Fibroblast of mammary gland (primary cell): Measurements from ENCODE around the gene PHF12.
"Not testable (repeated sequence)": the region's sequence is repeated elsewhere in the genome, so short reads cannot be mapped to it uniquely, and the experiment has no call there.

Experiments used
- DNase-seq: peaks from one replicate; pipeline ENCODE4 v3.0.0-alpha.2; 2010; ENCODE audit warnings: low read depth
- H3K4me3 ChIP-seq: 2 replicates; pipeline ENCODE4 v1.5.1; 2011; ENCODE audit warnings: low read depth, mild to moderate bottlenecking, low read length, moderate library complexity; ENCODE audit not compliant: control insufficient read depth
- TF ChIP-seq, protein P1 (sequence below): conservative IDR thresholded peaks from 2 replicates; pipeline ENCODE4 v1.5.1; 2011; ENCODE audit warnings: low read depth, low read length, inconsistent platforms; ENCODE audit not compliant: control insufficient read depth, insufficient read depth

The PHF12 gene

DNA sequence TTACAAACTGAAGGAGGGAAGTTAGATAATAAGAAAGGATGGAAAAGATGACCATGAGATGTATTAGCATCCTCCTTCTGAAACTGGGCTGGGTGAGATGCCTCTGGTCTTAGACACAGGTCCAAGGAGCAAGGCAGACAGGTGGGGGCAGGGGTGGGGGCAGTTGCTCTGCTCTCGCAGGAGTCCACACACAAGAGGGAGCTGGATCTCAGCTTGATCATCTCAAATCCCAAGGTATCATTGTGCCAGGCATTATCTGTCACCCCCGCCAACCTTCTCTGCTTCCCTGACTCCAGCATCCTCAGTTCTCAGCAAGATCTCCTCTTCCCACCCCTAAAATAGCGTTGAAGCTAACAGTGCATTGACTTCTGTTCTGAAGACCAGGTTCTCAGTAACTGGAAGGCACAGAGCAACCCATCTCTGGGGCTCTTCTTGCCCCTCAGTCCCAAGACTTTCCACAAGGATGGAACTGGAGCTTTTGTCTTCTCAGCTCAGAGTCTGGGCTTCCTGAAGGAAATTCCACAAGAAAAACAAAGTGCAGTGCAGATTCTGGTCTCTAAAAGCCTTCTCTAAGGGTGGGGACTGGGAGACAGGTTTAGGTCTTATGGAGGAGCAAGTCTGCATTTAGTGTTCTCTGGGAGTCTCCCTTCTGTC is 55.4 kb downstream of the PHF12 start:
- no peak overlapping the region for H3K4me3 ChIP-seq
- no peak for DNase-seq

DNA sequence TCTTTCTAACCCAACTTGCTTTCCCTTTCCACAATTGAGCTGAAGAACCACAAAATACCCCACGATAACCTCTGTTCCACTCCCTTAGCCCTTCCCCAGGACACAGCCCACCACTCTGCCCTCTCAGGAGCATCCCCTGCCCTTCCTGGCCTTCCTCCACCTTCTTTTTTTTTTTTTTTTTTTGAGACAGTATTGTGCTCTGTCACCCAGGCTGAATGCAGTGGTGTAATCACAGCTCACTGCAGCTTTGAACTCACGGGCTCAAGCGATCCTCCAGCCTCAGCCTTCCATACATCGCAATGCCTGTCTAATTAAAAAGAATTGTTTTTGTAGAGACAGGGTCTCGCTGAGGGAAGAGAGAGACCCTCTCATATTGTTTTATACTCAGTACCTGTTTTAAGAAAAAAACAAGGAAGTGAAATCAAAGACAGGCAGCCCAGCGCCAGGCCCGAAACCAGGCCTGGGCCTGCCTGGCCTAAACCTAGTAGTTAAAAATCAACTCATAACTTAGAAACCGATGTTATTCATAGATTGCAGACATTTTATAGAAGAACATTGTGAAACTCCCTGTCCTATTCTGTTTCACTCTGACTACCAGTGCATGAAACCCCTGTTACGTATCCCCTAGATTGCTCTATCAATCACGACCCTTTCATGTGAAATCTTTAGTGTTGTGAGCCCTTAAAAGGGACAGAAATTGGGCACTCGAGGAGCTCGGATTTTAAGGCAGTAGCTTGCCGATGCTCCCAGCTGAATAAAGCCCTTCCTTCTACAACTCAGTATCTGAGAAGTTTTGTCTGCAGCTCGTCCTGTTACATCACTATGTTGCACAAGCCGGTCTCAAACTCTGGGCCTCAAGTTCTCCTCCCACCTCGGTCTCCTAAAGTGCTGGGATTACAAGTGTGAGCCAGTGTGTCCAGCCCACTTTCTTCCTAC is 57.8 kb downstream of the PHF12 start:
- not testable (repeated sequence) for H3K4me3 ChIP-seq, DNase-seq

More for the DNA sequence above, 55.4 kb downstream of the PHF12 start:
- TF ChIP-seq, protein P1, sequence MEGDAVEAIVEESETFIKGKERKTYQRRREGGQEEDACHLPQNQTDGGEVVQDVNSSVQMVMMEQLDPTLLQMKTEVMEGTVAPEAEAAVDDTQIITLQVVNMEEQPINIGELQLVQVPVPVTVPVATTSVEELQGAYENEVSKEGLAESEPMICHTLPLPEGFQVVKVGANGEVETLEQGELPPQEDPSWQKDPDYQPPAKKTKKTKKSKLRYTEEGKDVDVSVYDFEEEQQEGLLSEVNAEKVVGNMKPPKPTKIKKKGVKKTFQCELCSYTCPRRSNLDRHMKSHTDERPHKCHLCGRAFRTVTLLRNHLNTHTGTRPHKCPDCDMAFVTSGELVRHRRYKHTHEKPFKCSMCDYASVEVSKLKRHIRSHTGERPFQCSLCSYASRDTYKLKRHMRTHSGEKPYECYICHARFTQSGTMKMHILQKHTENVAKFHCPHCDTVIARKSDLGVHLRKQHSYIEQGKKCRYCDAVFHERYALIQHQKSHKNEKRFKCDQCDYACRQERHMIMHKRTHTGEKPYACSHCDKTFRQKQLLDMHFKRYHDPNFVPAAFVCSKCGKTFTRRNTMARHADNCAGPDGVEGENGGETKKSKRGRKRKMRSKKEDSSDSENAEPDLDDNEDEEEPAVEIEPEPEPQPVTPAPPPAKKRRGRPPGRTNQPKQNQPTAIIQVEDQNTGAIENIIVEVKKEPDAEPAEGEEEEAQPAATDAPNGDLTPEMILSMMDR: no peak

DNA sequence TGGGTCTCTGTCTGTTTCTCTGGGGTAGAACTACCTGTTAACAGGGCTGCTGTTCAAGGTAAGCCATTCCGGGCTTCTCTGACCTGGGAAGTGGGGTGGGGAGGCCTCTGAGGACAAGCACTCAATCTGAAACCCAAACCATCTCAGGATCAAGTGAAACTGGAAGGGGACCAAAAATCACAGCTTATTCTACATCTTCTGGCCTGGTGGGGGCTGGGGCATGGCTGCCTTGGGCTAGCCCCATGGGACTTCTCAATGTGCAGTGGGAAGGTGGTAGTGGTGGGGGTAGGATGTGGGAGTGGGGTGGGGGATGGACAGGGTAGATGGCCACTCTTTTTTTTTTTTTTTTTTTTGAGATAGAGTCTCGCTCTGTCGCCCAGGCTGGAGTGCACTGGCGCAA is 59.3 kb downstream of the PHF12 start:
- DNase-seq: no peak
- H3K4me3 ChIP-seq: no peak overlapping the region
- TF ChIP-seq, protein P1: no peak

DNA sequence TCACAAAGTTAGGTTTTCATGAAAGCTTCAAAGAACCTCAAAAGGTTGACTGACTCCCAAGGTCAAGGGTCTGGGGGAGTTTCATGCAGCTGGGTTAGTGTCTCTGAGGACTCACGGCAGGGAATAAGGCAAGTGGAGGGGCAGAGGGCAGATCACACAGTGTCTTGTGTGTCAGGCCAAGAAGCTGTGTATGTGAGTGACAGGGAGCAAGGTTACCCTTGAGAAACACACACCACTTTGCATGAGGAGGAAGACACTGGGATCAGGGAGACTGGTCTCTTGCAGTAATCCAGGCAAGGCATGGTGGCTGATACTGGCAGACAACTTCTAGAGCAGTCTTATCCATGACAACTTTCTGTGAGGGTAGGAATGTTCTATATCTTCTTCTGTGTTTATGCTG is 60.1 kb downstream of the PHF12 start:
- TF ChIP-seq, protein P1: no peak
- no peak overlapping the region for H3K4me3 ChIP-seq
- DNase-seq: no peak

DNA sequence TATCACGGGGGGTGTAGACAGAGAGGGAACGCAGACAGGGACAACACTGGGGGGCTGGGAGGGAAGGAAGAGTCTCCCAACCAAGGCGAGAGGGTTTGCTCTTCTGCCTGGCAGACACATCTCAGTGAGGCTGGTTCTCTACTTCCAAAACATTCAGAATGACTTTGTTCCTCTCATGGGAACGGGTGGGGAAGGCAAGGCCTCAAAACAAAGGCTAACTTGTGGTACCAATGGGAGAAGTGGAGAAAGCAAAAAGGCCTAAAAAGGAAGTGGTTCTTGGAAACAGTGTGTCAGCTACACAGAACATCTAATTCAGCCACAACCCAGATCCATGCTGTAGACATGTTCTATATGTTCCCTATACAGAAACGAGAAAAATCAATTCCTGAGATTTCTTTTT is 61.3 kb downstream of the PHF12 start:
- TF ChIP-seq, protein P1: no peak
- H3K4me3 ChIP-seq: no peak overlapping the region
- no peak for DNase-seq

DNA sequence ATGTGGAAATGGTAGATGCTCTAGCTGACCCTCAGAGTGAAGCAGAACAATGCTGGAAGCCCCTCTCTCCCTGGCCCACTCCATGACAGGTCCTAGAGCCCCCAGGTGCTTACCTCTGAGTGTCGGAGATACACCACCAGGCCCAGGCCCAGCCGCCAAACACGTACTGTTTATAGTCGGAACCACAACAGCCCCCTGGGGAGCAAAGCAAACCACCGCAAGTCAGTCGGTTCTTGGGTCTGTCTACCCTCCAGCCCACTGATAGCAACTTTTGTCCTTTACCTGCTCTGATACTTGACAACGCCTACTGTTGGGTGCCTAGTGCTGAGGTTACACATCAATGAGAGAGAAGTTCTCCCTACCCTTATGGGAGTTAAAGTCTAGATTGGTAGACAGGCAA is 62.5 kb downstream of the PHF12 start:
- DNase-seq: no peak
- TF ChIP-seq, protein P1: no peak
- H3K4me3 ChIP-seq: no peak overlapping the region

DNA sequence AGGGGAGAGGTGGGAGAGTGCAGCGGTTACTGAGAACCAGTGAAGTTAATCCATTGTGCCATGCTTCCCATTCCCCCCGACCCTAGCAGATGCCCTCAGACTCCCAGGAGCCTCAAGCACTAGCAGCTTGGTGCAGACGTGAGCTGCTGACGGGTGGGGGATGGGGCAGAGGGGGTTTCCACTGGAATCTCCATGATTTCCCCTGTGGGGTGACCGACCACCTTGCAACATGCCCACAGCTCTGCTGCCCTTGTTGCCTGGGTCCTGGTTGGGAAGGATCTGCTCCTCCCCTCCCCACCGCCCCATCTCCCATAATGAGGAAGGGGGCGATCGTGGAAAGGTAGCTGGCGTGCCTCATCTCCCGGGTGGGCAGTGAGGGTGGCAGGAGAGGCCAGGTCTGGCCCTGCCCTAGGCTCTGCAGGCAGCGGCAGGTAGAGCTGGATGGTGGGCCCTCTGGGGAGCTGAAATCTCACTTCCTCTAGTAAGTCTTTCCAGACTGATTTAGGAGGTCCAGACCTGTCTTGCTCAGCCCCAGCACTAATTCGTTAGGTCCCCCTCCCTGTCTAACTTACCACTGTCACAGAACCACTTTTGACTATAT is 63.3 kb downstream of the PHF12 start:
- H3K4me3 ChIP-seq: no peak overlapping the region
- no peak for DNase-seq
- TF ChIP-seq, protein P1: no peak
